Measurements from ENCODE around the gene CCL3.

GRCh38 chr17:36092230-36092629, 2.3 kb upstream of the CCL3 start:
- TF ChIP-seq POLR2AphosphoS5 (IDR thresholded peaks at IDR 0.05; ENCODE audit: insufficient read depth in 1 of 2, low read depth in 1 of 2), result no peak
- TF ChIP-seq CTCF (IDR thresholded peaks at IDR 0.05), result no peak
- TF ChIP-seq POLR2A (IDR thresholded peaks at IDR 0.05), result no peak
